ENCODE data around the gene GNB1. TPM values are rescaled to one million over a fixed set of nuclear protein-coding genes. Genes with fewer than 3 reads are reported as not detected.

GNB1 gene
- total and polyA plus RNA-seq, 10 of the 15 experiments (the other 5 are each of a cell fraction or from before 2014, with no cell fraction given): 23.0 to 392 (median 93.9) TPM

DNA sequence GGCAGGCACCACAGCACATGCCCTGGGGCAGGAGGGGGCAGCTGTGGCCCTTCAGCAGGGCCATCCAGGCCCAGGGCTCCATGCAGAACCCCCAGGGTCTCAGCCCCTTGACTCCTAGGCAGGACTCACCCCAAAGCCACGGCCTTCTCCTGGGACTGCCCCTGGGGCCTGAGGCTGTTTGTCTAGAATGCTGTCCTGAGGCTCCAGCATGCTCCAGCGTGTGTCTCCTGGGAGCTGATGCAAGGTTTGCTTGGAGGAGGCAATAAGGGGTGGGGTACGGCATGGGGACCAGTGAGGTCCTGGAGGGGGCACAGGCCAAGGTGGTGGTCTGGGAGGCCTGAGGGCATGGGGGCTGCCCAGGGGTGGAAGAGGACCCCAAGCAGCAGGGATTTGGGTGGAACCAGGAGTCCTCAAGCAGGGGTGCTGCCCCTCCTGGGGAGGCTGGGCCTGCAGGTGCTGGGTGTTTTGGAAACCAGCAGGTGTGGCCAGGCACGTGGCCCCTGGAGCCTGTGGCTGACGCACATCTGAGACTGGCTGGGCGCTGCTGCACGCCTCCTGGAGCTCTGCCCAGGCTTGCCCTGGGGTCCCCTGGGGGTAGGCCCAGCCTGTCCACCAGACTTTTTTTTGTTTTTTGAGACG lies 16.3 kb upstream of the GNB1 start (continued):
- TF ChIP-seq, protein P1, sequence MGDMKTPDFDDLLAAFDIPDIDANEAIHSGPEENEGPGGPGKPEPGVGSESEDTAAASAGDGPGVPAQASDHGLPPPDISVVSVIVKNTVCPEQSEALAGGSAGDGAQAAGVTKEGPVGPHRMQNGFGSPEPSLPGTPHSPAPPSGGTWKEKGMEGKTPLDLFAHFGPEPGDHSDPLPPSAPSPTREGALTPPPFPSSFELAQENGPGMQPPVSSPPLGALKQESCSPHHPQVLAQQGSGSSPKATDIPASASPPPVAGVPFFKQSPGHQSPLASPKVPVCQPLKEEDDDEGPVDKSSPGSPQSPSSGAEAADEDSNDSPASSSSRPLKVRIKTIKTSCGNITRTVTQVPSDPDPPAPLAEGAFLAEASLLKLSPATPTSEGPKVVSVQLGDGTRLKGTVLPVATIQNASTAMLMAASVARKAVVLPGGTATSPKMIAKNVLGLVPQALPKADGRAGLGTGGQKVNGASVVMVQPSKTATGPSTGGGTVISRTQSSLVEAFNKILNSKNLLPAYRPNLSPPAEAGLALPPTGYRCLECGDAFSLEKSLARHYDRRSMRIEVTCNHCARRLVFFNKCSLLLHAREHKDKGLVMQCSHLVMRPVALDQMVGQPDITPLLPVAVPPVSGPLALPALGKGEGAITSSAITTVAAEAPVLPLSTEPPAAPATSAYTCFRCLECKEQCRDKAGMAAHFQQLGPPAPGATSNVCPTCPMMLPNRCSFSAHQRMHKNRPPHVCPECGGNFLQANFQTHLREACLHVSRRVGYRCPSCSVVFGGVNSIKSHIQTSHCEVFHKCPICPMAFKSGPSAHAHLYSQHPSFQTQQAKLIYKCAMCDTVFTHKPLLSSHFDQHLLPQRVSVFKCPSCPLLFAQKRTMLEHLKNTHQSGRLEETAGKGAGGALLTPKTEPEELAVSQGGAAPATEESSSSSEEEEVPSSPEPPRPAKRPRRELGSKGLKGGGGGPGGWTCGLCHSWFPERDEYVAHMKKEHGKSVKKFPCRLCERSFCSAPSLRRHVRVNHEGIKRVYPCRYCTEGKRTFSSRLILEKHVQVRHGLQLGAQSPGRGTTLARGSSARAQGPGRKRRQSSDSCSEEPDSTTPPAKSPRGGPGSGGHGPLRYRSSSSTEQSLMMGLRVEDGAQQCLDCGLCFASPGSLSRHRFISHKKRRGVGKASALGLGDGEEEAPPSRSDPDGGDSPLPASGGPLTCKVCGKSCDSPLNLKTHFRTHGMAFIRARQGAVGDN (IDR thresholded peaks at IDR 0.05): peak; percentile 68
- TF ChIP-seq, protein P2, sequence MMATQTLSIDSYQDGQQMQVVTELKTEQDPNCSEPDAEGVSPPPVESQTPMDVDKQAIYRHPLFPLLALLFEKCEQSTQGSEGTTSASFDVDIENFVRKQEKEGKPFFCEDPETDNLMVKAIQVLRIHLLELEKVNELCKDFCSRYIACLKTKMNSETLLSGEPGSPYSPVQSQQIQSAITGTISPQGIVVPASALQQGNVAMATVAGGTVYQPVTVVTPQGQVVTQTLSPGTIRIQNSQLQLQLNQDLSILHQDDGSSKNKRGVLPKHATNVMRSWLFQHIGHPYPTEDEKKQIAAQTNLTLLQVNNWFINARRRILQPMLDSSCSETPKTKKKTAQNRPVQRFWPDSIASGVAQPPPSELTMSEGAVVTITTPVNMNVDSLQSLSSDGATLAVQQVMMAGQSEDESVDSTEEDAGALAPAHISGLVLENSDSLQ (IDR thresholded peaks at IDR 0.05): no peak
- no peak for TF ChIP-seq IRF4 (IDR thresholded peaks at IDR 0.05; ENCODE audit: low read depth, low read length)
- no peak for TF ChIP-seq LARP7 (IDR thresholded peaks at IDR 0.05)
- peak; percentile 69 for TF ChIP-seq RAD51 (IDR thresholded peaks at IDR 0.05)
- TF ChIP-seq, protein P3, sequence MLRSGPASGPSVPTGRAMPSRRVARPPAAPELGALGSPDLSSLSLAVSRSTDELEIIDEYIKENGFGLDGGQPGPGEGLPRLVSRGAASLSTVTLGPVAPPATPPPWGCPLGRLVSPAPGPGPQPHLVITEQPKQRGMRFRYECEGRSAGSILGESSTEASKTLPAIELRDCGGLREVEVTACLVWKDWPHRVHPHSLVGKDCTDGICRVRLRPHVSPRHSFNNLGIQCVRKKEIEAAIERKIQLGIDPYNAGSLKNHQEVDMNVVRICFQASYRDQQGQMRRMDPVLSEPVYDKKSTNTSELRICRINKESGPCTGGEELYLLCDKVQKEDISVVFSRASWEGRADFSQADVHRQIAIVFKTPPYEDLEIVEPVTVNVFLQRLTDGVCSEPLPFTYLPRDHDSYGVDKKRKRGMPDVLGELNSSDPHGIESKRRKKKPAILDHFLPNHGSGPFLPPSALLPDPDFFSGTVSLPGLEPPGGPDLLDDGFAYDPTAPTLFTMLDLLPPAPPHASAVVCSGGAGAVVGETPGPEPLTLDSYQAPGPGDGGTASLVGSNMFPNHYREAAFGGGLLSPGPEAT (IDR thresholded peaks at IDR 0.05; ENCODE audit: low read depth): 0 out of 2 replicates have a peak, but pooled peaks have one; percentile 14
- peak in 1 of 2 experiments; percentile 35; a peak in 2 of 4 replicates for TF ChIP-seq IKZF2 (IDR thresholded peaks at IDR 0.05)
- TF ChIP-seq IKZF1 (conservative IDR thresholded peaks at IDR 0.05): peak; percentile 45
- TF ChIP-seq, protein P4, sequence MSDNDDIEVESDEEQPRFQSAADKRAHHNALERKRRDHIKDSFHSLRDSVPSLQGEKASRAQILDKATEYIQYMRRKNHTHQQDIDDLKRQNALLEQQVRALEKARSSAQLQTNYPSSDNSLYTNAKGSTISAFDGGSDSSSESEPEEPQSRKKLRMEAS (IDR thresholded peaks at IDR 0.05; ENCODE audit: low read depth, low read length): peak; percentile 40; the same call in 1 of the 2 replicates

Measured in GM12878 (cell line).